Neuronal stem cell (in vitro differentiated cells): Measurements from ENCODE around the gene GYPA.
"Not testable (repeated sequence)": the region's sequence is repeated elsewhere in the genome, so short reads cannot be mapped to it uniquely, and the experiment has no call there.

Source experiments
- DNase-seq: peaks from one replicate; pipeline ENCODE4 v3.0.0-alpha.2; 2013; ENCODE audit warnings: low spot score
- H2AFZ ChIP-seq: one replicate; pipeline ENCODE4 v1.6.1; 2013; ENCODE audit warnings: mild to moderate bottlenecking, low read length, inconsistent platforms
- H2AK5ac ChIP-seq: 2 replicates; pipeline ENCODE4 v1.6.1; 2013; ENCODE audit warnings: low read depth, mild to moderate bottlenecking, inconsistent platforms, low read length, moderate library complexity, mixed read lengths
- H2BK120ac ChIP-seq: 2 replicates; pipeline ENCODE4 v1.6.1; 2013; ENCODE audit warnings: low read depth, mild to moderate bottlenecking, inconsistent platforms, low read length, moderate library complexity, mixed read lengths
- H2BK12ac ChIP-seq: one replicate; pipeline ENCODE4 v1.6.1; 2013; ENCODE audit warnings: low read length, inconsistent platforms
- H2BK15ac ChIP-seq: 2 replicates; pipeline ENCODE4 v1.6.1; 2013; ENCODE audit warnings: mild to moderate bottlenecking, low read length, inconsistent platforms, mixed read lengths
- H2BK5ac ChIP-seq: one replicate; pipeline ENCODE4 v1.6.1; 2013; ENCODE audit warnings: inconsistent platforms, mild to moderate bottlenecking, low read length, moderate library complexity
- H3K14ac ChIP-seq: one replicate; pipeline ENCODE4 v1.6.1; 2013; ENCODE audit warnings: low read length, inconsistent platforms
- H3K18ac ChIP-seq: 2 replicates; pipeline ENCODE4 v1.6.1; 2013; ENCODE audit warnings: low read length, inconsistent platforms
- H3K23ac ChIP-seq: 2 replicates; pipeline ENCODE4 v1.6.1; 2013; ENCODE audit warnings: low read depth, mild to moderate bottlenecking, mixed read lengths, low read length, inconsistent platforms; ENCODE audit not compliant: poor library complexity
- H3K27ac ChIP-seq: replicated peaks from 3 replicates; pipeline ENCODE4 v1.5.1; 2013; ENCODE audit warnings: low read length, inconsistent platforms
- H3K27me3 ChIP-seq, 3 experiments: 2 replicates each; pipeline ENCODE4 v1.6.1; 2013; ENCODE audit warnings: low read length in 3 of 3, mild to moderate bottlenecking in 2 of 3, inconsistent platforms in 1 of 3, low read depth in 1 of 3, mixed read lengths in 1 of 3, moderate library complexity in 1 of 3; ENCODE audit not compliant: control insufficient read depth in 3 of 3, insufficient read depth in 3 of 3
- H3K36me3 ChIP-seq, 2 donors: replicated peaks in 1 of 2; 2 replicates each; pipeline ENCODE4 v1.6.1; 2013; ENCODE audit warnings: low read length in 2 of 2; ENCODE audit not compliant: control insufficient read depth in 2 of 2, insufficient read depth in 2 of 2
- H3K4ac ChIP-seq: 2 replicates; pipeline ENCODE4 v1.6.1; 2013; ENCODE audit warnings: inconsistent platforms, mild to moderate bottlenecking, low read length, moderate library complexity
- H3K4me1 ChIP-seq, 2 donors: 1 replicate in 1 of 2; 2 replicates in 1 of 2; pipeline ENCODE4 v1.6.1; 2013; ENCODE audit warnings: low read length in 2 of 2, low read depth in 1 of 2; ENCODE audit not compliant: control insufficient read depth in 2 of 2, insufficient read depth in 1 of 2
- H3K4me2 ChIP-seq: one replicate; pipeline ENCODE4 v1.6.1; 2013; ENCODE audit warnings: mild to moderate bottlenecking, low read length, inconsistent platforms; ENCODE audit not compliant: insufficient read depth, poor library complexity, severe bottlenecking
- H3K4me3 ChIP-seq, 2 donors: 2 replicates each; pipeline ENCODE4 v1.5.1; 2013; ENCODE audit warnings: low read length in 2 of 2, mild to moderate bottlenecking in 2 of 2, inconsistent platforms in 1 of 2, moderate library complexity in 1 of 2
- H3K79me1 ChIP-seq: one replicate; pipeline ENCODE4 v1.6.1; 2013; ENCODE audit warnings: low read depth, mild to moderate bottlenecking, inconsistent platforms, low read length, moderate library complexity
- H3K9ac ChIP-seq: one replicate; pipeline ENCODE4 v1.6.1; 2013; ENCODE audit warnings: mild to moderate bottlenecking, low read depth, low read length, inconsistent platforms; ENCODE audit not compliant: poor library complexity
- H3K9me3 ChIP-seq, 2 donors: replicated peaks in 1 of 2; 2 replicates each; pipeline versions ENCODE3 to v1.6.1; 2013; ENCODE audit warnings: low read length in 2 of 2, mild to moderate bottlenecking in 2 of 2, inconsistent platforms in 1 of 2, low read depth in 1 of 2, mixed read lengths in 1 of 2, moderate library complexity in 1 of 2; ENCODE audit not compliant: control insufficient read depth in 2 of 2, insufficient read depth in 1 of 2
- H4K8ac ChIP-seq: one replicate; pipeline ENCODE4 v1.6.1; 2013; ENCODE audit warnings: low read depth, mild to moderate bottlenecking, inconsistent platforms, low read length, moderate library complexity
- H4K91ac ChIP-seq: one replicate; pipeline ENCODE4 v1.6.1; 2013; ENCODE audit warnings: low read length, low read depth, mild to moderate bottlenecking, inconsistent platforms; ENCODE audit not compliant: poor library complexity
- WGBS, 2 donors: extraction: QIAGEN DNeasy Blood & Tissue Kit; methylation state at CpG; one replicate each; pipeline ENCODE4 v1.1.7; 2013; ENCODE audit warnings: missing lambda C conversion rate in 2 of 2, mixed read lengths in 1 of 2; ENCODE audit not compliant: insufficient read length in 2 of 2, insufficient replicate concordance in 1 of 2; ENCODE audit errors: extremely low coverage in 2 of 2; 5-methylcytosine and 5-hydroxymethylcytosine counted together

GYPA gene

GRCh38 chr4:144113546-144113945 lies 27.0 kb downstream of the GYPA start:
- no peak overlapping the region for H2BK5ac ChIP-seq
- H4K8ac ChIP-seq, result no peak overlapping the region
- H3K27ac ChIP-seq, result no peak overlapping the region
- no peaks in the 10 kb centered on the region for H3K36me3 ChIP-seq
- no peak overlapping the region for H2BK15ac ChIP-seq
- no CpG with 5 or more reads among the region's 2 CpGs for WGBS, 2 donors
- H3K4ac ChIP-seq, result no peak overlapping the region
- H4K91ac ChIP-seq, result no peak overlapping the region
- H2AK5ac ChIP-seq, result no peak overlapping the region
- DNase-seq, result no peak
- H2BK120ac ChIP-seq, result no peak overlapping the region
- H3K18ac ChIP-seq, result no peak overlapping the region
- no peak overlapping the region for H2AFZ ChIP-seq
- no peaks in the 10 kb centered on the region for H3K9me3 ChIP-seq
- H3K27me3 ChIP-seq, result no peaks in the 10 kb centered on the region
- no peaks in the 10 kb centered on the region for H3K4me1 ChIP-seq
- no peak overlapping the region for H3K4me2 ChIP-seq
- H3K14ac ChIP-seq, result no peak overlapping the region
- H3K79me1 ChIP-seq, result no peaks in the 10 kb centered on the region
- H2BK12ac ChIP-seq, result no peak overlapping the region
- H3K9ac ChIP-seq, result no peak overlapping the region
- no peak overlapping the region for H3K4me3 ChIP-seq
- H3K23ac ChIP-seq, result no peak overlapping the region

GRCh38 chr4:144104509-144105130 lies 35.9 kb downstream of the GYPA start:
- Histone ChIP-seq H3K4me2 (no peak overlapping the region), H3K4me3 (no peak overlapping the region), H2BK12ac (no peak overlapping the region), H2BK120ac (no peak overlapping the region), H3K18ac (no peak overlapping the region), H2BK5ac (no peak overlapping the region), H2BK15ac (no peak overlapping the region), H3K4me1 (no peaks in the 10 kb centered on the region), H3K9me3 (no peaks in the 10 kb centered on the region), H4K91ac (no peak overlapping the region), H4K8ac (no peak overlapping the region), H3K4ac (no peak overlapping the region), H3K36me3 (no peaks in the 10 kb centered on the region), H3K27me3 (no peaks in the 10 kb centered on the region), H3K23ac (no peak overlapping the region), H2AFZ (no peak overlapping the region), H3K79me1 (no peaks in the 10 kb centered on the region), H2AK5ac (no peak overlapping the region), H3K9ac (no peak overlapping the region), H3K14ac (no peak overlapping the region), H3K27ac (no peak overlapping the region)
- WGBS, 2 donors, result no CpG with 5 or more reads among the region's 6 CpGs
- DNase-seq, result no peak

- not testable (repeated sequence) for H2BK12ac ChIP-seq, DNase-seq, H3K9me3 ChIP-seq, H3K4me3 ChIP-seq, H4K8ac ChIP-seq, H2BK15ac ChIP-seq, H3K4ac ChIP-seq, H3K27ac ChIP-seq, H3K14ac ChIP-seq, H3K18ac ChIP-seq, H2AK5ac ChIP-seq, H4K91ac ChIP-seq, H3K9ac ChIP-seq, H3K23ac ChIP-seq, H2BK5ac ChIP-seq, H3K4me1 ChIP-seq, H2BK120ac ChIP-seq, H3K36me3 ChIP-seq, H3K27me3 ChIP-seq, H3K79me1 ChIP-seq, H2AFZ ChIP-seq, H3K4me2 ChIP-seq
- no CpG with 5 or more reads among the region's 2 CpGs for WGBS, 2 donors
These were observed 42.7 kb downstream of the GYPA start for GRCh38 chr4:144097776-144098175.

GRCh38 chr4:144093995-144094394 lies 46.5 kb downstream of the GYPA start:
- H3K18ac ChIP-seq, H3K36me3 ChIP-seq, H2BK5ac ChIP-seq, H3K4ac ChIP-seq, H3K9ac ChIP-seq, H3K27ac ChIP-seq, H3K79me1 ChIP-seq, H3K23ac ChIP-seq, H4K8ac ChIP-seq, H3K4me1 ChIP-seq, H3K4me3 ChIP-seq, H3K9me3 ChIP-seq, H3K14ac ChIP-seq, H2AK5ac ChIP-seq, DNase-seq, H2BK120ac ChIP-seq, H2BK15ac ChIP-seq, H2BK12ac ChIP-seq, H3K4me2 ChIP-seq, H2AFZ ChIP-seq, H4K91ac ChIP-seq, H3K27me3 ChIP-seq: not testable (repeated sequence)
- no CpG with 5 or more reads among the region's 4 CpGs for WGBS, 2 donors
